Natural killer cell (primary cell): ENCODE data around the gene CNNM3. TPM values are rescaled to one million over a fixed set of nuclear protein-coding genes. Genes with fewer than 3 reads are reported as not detected.

Experiments
- ATAC-seq, 3 donors: fragments of 150-1000 bp in 2 of 3; fragments of 200-7000 bp in 1 of 3; cut with Tn5 transposase; 1 replicate in 1 of 3; 2 replicates in 2 of 3; pipeline ENCODE4 v1.10.0; 2021; ENCODE audit warnings: mild to moderate bottlenecking in 2 of 3, moderate library complexity in 2 of 3
- DNase-seq, 2 donors: peaks; one replicate each; pipeline versions ENCODE4 v3.0.0 to v3.0.0-alpha.2; 2013 to 2021; ENCODE audit warnings: mixed read lengths in 1 of 2
- H3K27ac ChIP-seq: one replicate; pipeline ENCODE4 v1.5.1; 2013; ENCODE audit warnings: mild to moderate bottlenecking, low read length
- H3K27me3 ChIP-seq: one replicate; pipeline ENCODE4 v1.6.1; 2013; ENCODE audit warnings: low read length; ENCODE audit not compliant: control insufficient read depth, insufficient read depth
- H3K36me3 ChIP-seq: one replicate; pipeline ENCODE4 v1.6.1; 2013; ENCODE audit warnings: low read length; ENCODE audit not compliant: control insufficient read depth, insufficient read depth
- H3K4me1 ChIP-seq: one replicate; pipeline ENCODE4 v1.6.1; 2013; ENCODE audit warnings: low read length; ENCODE audit not compliant: control insufficient read depth, insufficient read depth
- H3K4me3 ChIP-seq: one replicate; pipeline ENCODE4 v1.5.1; 2013; ENCODE audit warnings: low read length
- H3K9me3 ChIP-seq: one replicate; pipeline ENCODE4 v1.6.1; 2013; ENCODE audit warnings: low read length; ENCODE audit not compliant: control insufficient read depth, insufficient read depth
- H3K27ac Mint-ChIP-seq, 2 donors: one replicate each; pipeline ENCODE4 v1.8.0; 2022; ENCODE audit warnings: mild to moderate bottlenecking in 2 of 2, mixed read lengths in 2 of 2, moderate library complexity in 1 of 2
- H3K27me3 Mint-ChIP-seq, 2 donors: one replicate each; pipeline ENCODE4 v1.8.0; 2022; ENCODE audit warnings: low read depth in 2 of 2, mixed read lengths in 2 of 2
- H3K36me3 Mint-ChIP-seq: one replicate; pipeline ENCODE4 v1.8.0; 2022; ENCODE audit warnings: mixed read lengths
- H3K4me1 Mint-ChIP-seq, 2 donors: one replicate each; pipeline ENCODE4 v1.8.0; 2022; ENCODE audit warnings: mixed read lengths in 2 of 2
- H3K4me3 Mint-ChIP-seq: one replicate; pipeline ENCODE4 v1.8.0; 2022; ENCODE audit warnings: mild to moderate bottlenecking, moderate library complexity, mixed read lengths
- H3K9me3 Mint-ChIP-seq, 2 donors: one replicate each; pipeline ENCODE4 v1.8.0; 2022; ENCODE audit warnings: mixed read lengths in 2 of 2
- CTCF ChIP-seq: fragments of 200-600 bp; IDR thresholded peaks from one replicate; pipeline ENCODE4 v1.8.0; 2022; ENCODE audit warnings: antibody characterized with exemption
- WGBS: methylation state at CpG from one replicate; pipeline ENCODE4 v1.1.7; 2013; ENCODE audit warnings: missing lambda C conversion rate; ENCODE audit not compliant: insufficient coverage; 5-methylcytosine and 5-hydroxymethylcytosine counted together
- intact Hi-C: fragments of 100-400 bp; cut with micrococcal nuclease; formaldehyde crosslinking; loops from one replicate; pipeline ENCODE4 v1.14.2; 2022
- total RNA-seq, 4 donors: library from RNA; stranded (reverse); fragments of 120-200 nt in 1 of 4; gene quantifications; one replicate each; pipeline versions ENCODE4 v1.2.3 to v1.2.4, GENCODE V29; 2013 to 2022

The CNNM3 gene
- total RNA-seq, 3 donors from 2014 or later (not counting 1 experiment from before 2014, with no cell fraction given), result 33.8 to 55.2 (median 45.6) TPM

DNA sequence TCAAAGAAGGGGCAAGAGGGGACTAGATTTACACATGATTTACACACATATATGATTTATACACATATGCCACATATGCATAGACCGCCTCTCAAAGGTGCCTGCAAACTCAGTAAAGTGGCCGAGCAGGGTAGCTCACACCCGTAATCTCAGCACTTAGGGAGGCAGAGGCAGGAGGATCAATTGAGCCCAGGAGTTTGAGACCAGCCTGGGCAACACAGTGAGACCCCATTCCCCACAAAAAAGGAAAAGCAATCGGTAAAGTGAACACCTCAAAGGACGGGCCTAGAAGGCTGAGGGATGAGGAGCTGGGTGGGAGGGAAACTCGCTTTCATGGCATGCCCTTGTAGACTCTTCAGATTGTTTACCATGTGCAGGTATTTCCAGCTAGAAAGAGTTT, 36.6 kb downstream of the CNNM3 start:
- intact Hi-C loops, result loop anchor here (10.0 kb wide), 1 partner anchor 262 kb away; the partner anchor contains the start of gene ANKRD36
- H3K9me3 ChIP-seq, result no peaks in the 10 kb centered on the region
- H3K27me3 Mint-ChIP-seq, result no peaks in the 10 kb centered on the region
- no peak overlapping the region for H3K4me3 Mint-ChIP-seq
- H3K27ac ChIP-seq, result no peak overlapping the region
- ATAC-seq, result no peak
- H3K4me1 Mint-ChIP-seq, result peaks cover 20 to 23% of the 10 kb centered on the region in 2 donors
- no peak overlapping the region for H3K27ac Mint-ChIP-seq
- peaks cover 15% of the 10 kb centered on the region for H3K4me1 ChIP-seq
- H3K27me3 ChIP-seq, result no peaks in the 10 kb centered on the region
- no peak for DNase-seq
- TF ChIP-seq CTCF, result no peak
- H3K36me3 Mint-ChIP-seq, result no peaks in the 10 kb centered on the region
- no peak overlapping the region for H3K4me3 ChIP-seq
- H3K9me3 Mint-ChIP-seq, result no peaks in the 10 kb centered on the region
- H3K36me3 ChIP-seq, result peaks cover 46% of the 10 kb centered on the region
- WGBS, result 94% methylated on average over 6 of the region's 6 CpGs

DNA sequence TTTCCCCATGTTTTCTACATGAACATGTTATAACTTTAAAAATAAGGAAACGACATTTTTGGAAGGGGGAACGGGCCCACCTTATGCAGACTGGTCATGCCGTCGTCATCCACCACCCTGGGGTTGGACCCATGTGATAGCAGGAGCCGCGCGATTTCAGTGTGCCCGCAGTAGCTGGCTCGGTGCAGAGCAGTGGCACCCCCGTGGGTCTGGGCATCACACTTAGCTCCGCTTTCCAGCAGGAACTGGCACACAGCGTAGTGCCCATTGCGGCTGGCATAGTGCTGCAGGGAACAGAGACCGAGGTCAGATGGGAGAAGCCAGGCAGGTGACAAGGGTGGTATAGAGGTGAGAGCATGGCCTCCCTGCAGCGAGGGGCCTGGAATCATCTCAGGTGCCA, 37.3 kb downstream of the CNNM3 start:
- Histone ChIP-seq H3K9me3 (no peaks in the 10 kb centered on the region), H3K27ac (no peak overlapping the region), H3K27me3 (no peaks in the 10 kb centered on the region), H3K36me3 (peaks cover 40% of the 10 kb centered on the region), H3K4me1 (peaks cover 17% of the 10 kb centered on the region), H3K4me3 (no peak overlapping the region)
- H3K9me3 Mint-ChIP-seq, result no peaks in the 10 kb centered on the region
- H3K4me1 Mint-ChIP-seq, result peaks cover 21 to 26% of the 10 kb centered on the region in 2 donors
- intact Hi-C loops, result loop anchor here (10.0 kb wide), 1 partner anchor 261 kb away; the partner anchor contains the start of gene ANKRD36
- H3K27me3 Mint-ChIP-seq, result no peaks in the 10 kb centered on the region
- DNase-seq, result no peak
- WGBS, result 96% methylated on average over 15 of the region's 15 CpGs
- no peak overlapping the region for H3K4me3 Mint-ChIP-seq
- ATAC-seq, result no peak
- TF ChIP-seq CTCF, result no peak
- no peak overlapping the region for H3K27ac Mint-ChIP-seq
- H3K36me3 Mint-ChIP-seq, result no peaks in the 10 kb centered on the region

GRCh38 chr2:96856776-96857666, 41.0 kb downstream of the CNNM3 start:
- DNase-seq, result peak in 1 of 2 donors; percentile 57

More at GRCh38 chr2:96856776-96857666, 41.0 kb downstream of the CNNM3 start:
- Mint-ChIP-seq H3K36me3 (no peaks in the 10 kb centered on the region), H3K4me1 (peaks cover 34 to 46% of the 10 kb centered on the region in 2 donors), H3K27ac (peak overlapping the region; percentile 77 to 81), H3K4me3 (peak overlapping the region; percentile 82), H3K27me3 (no peaks in the 10 kb centered on the region), H3K9me3 (no peaks in the 10 kb centered on the region)
- WGBS, result 16% methylated on average over 27 of the region's 27 CpGs
- intact Hi-C loops, result loop anchor here (5.0 to 10.0 kb wide), 2 partner anchors 40 to 258 kb away; partner anchors contain the start of genes ANKRD36 and CNNM3
- Histone ChIP-seq H3K4me1 (peaks cover 36% of the 10 kb centered on the region), H3K36me3 (peaks cover 40% of the 10 kb centered on the region), H3K9me3 (no peaks in the 10 kb centered on the region), H3K27ac (peak overlapping the region; percentile 83), H3K4me3 (peak overlapping the region; percentile 77), H3K27me3 (no peaks in the 10 kb centered on the region)
- ATAC-seq, result no peak
- no peak for TF ChIP-seq CTCF
